Esophagus muscularis mucosa (tissue), 3 donors: ENCODE data around the gene GUCD1.

Experiments
- CTCF ChIP-seq, 3 experiments: fragments of 200-600 bp in 2 of 3; fragments of 450-650 bp in 1 of 3; sonication (generic) in 2 of 3; IDR thresholded peaks; one replicate each; pipeline ENCODE4 v1.5.1; 2017 to 2019; ENCODE audit warnings: antibody characterized with exemption in 3 of 3, mild to moderate bottlenecking in 2 of 3, moderate library complexity in 1 of 3
- POLR2A ChIP-seq: fragments of 450-650 bp; IDR thresholded peaks from one replicate; pipeline ENCODE4 v1.6.1; 2017; ENCODE audit warnings: antibody characterized with exemption, moderate library complexity, mild to moderate bottlenecking, low read depth

DNA sequence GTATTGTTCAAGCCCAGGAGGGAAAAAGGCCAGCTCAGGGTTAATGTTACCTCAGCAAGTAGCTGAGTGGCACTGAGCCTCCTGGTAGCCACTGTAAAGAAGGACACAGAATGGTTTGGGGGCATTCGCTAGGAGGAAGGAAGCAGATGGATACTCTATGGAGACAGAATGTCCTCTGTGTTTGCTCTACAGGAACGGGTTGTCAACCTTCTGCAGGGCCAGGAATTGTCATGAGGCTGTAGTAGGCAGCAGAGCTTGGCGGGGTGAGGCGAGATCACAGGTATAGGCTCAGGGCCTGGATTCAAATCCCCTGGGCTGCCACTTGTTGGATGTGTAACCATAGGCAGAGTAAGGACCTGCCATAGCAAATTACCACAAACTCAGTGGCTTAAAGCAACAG is 40.9 kb upstream of the GUCD1 start:
- no peak for TF ChIP-seq CTCF (IDR thresholded peaks at IDR 0.05)
- TF ChIP-seq POLR2A: no peak
